ENCODE measurements around the gene C1orf174.

The C1orf174 gene

DNA sequence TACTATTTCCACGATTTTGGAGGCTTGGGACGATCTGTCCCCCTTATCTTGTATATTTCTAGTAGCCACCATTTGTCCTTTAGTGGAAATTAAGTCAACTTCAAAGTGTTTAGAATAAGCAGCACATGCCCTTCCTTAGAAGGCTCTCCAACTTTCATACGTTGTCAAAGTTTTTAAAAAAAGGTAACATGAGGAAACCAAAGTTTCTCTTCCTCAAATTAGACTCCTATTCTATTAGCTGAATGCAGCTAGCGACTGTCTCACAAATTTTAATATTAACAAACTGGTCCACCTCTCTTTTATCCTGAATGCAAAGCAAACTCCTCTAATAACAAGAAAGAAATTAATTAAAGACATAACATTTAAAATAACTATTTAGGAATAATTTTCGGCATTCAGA lies 6.9 kb downstream of the C1orf174 start:
- no peak for DNase-seq

DNA sequence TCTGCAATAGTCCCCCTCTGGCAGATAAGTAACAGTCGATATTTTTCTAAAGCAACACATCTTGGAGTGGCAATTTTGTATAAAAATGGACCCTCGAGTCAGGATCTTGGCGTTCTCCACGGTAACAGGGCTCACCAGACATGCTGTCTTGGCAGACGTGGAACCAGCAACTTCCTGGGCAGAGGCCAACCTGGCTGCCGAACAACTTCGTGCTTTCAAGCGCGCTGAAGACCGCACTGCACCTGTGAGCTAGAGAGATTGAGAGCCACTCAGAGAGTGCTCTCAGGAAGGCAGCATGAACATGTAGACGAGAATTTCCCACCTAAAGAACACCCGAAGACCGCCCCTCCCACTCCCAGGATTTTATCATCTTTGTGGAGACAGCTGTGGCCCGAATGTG lies 7.3 kb downstream of the C1orf174 start:
- no peak for DNase-seq

DNA sequence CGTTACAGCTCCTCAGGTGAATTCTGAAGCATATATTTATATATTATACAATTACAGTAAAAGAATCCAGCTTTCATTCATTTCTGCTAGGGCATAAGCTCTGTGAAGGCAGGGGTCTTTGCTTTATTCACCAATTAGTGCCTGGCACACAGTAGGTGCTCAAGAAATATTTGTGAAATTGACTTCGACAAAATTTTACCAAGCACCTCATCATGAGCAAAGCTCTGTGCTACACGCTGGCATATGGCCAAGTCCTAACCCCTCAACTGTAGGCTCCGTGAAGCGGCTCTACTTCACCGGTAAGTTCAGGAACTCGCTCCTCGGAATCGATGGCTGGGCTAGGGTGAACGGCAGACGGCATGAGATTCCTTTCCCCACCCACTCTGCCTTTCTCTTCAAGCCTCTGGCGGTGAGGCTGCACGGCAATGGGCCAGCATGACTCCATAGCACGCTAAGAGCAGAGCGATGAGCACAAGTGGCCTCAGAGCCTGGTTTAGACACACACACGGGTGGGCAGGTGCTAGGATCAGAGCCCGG lies 8.7 kb downstream of the C1orf174 start:
- DNase-seq, result no peak

DNA sequence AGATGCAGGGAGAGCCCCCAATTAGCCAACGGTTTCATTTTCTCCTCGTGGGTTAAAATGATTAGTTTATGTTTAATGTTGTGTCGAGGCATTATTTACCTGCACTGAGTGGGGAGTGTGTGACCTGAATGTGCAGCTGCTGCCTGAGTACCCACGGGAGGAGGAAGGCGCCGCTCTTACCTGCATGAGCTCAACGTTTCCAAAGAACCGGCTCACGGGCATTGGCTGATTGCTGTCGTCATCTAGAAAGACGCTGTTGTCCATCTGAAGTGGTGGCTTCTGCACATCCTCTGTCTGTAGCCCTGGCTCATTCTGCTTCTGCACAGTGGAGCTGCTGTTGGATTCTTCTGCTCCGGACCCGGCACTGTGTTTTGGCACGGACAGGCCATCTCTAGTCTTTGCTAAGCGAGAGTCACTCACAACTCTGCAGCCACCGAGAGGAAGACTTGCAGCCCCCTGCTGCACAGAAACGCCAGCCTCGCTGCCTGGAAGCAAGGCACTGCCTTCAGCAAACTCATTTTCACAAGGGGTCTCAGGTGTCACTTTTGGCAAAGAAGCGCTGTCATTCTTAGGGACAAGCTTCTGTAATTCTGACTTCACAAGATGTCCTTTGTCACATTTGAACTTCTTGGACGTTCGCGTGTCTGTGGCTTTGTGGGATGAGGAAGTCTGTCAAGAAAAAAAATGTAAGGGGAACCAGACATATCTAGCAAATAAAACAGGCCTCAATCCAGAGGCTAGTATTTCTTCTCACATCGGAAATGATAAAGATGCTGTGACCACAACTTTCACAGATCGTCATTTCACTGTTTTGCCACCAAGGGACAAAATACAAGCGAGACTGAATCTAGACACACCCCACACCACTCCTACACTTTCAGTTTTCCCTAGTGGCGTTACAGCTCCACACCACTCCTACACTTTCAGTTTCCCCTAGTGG lies 9.4 kb downstream of the C1orf174 start:
- no peak for DNase-seq

- no peak for DNase-seq
Observed at GRCh38 chr1:3889936-3890335, 10.1 kb downstream of the C1orf174 start.

GRCh38 chr1:3888301-3888700 lies 11.8 kb downstream of the C1orf174 start:
- no peak for DNase-seq

DNA sequence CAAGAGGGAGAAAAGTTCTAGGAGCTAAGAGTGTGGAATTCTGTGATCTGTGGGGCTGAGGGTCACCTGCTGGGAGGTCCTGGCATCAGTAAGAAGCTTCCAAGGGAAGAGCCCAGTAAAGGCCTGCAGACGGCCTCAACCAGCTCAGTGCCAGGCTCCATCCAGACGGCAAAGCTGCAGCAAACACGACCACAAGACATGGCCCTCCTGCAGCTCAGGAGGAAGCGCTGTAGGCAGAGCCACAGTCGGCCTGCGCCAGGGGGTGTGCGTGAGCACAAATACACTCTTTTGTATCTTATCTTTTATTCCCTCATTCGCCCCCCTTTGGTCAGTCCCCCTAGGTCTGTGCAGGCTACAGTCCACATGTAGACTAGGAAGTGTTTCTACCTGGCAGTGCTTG lies 13.4 kb downstream of the C1orf174 start:
- no peak for DNase-seq

DNA sequence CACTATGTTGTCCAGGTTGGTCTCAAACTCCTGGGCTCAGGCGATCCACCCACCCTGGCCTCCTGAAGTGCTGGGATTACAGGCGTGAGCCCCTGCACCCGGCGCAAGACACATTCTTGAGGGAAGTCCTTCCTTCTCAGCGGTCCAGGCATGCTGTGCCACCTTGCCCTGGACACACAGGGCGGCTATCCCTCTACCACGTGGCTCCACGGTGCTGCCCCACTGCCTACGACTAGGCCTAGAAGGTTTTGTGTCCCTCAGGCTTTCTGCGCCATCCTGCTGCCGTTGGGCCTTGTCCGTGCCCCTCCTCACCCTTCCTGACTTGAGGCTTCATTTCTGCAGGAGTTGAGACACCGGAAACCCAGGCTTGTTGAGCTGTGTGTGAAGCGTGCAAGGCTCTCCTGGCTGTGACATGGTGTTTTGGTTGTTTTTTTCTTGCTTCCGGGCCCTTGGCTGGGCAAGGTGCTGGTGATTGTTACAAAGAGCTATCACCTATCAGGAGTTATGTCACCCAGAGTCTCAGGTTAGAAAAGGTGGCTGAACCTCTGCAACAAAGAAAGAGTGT lies 13.9 kb downstream of the C1orf174 start:
- no peak for DNase-seq

- DNase-seq, result no peak
Observed at GRCh38 chr1:3885611-3886010, 14.5 kb downstream of the C1orf174 start.

GRCh38 chr1:3884966-3885365 lies 15.1 kb downstream of the C1orf174 start:
- DNase-seq, result no peak

- DNase-seq, result no peak
Observed at GRCh38 chr1:3883194-3883925, 16.7 kb downstream of the C1orf174 start.

- no peak for DNase-seq
Observed at GRCh38 chr1:3881193-3881480, 18.9 kb downstream of the C1orf174 start.

DNA sequence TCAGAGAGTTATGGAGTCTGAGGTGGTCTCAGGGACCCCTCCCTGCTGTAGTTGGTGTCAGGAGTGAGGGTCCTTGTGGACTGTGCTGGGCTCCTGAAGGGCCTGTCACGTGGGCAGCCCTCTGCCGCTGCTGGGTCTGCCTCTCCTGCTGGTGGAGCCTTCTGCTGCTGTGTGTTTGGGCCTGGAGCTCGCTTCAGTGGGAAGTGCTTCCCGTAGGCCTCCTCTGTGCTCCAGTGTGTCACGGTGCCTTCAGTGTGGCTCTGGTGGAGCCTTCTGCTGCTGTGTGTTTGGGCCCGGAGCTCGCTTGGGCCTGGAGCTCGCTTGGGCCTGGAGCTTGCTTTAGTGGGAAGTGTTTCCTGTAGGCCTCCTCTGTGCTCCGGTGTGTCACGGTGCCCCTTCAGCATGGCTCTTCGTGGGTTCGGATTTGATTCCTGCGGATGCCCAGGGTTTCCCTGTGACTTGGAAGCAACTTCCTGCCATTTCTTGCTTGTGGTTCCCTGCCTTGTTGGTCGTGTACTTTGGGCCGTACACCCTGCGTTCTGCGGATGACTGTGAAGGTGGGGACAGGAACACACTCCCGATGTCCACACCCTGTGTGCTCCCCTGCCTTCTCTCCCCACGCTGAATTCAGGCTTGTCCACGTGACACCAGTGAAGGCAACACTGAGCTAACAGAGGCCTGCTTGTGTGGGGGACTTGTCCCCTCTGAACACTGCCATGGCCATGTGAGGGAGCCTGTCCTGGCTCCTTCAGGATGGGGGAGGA lies 19.5 kb downstream of the C1orf174 start:
- DNase-seq, result no peak

DNA sequence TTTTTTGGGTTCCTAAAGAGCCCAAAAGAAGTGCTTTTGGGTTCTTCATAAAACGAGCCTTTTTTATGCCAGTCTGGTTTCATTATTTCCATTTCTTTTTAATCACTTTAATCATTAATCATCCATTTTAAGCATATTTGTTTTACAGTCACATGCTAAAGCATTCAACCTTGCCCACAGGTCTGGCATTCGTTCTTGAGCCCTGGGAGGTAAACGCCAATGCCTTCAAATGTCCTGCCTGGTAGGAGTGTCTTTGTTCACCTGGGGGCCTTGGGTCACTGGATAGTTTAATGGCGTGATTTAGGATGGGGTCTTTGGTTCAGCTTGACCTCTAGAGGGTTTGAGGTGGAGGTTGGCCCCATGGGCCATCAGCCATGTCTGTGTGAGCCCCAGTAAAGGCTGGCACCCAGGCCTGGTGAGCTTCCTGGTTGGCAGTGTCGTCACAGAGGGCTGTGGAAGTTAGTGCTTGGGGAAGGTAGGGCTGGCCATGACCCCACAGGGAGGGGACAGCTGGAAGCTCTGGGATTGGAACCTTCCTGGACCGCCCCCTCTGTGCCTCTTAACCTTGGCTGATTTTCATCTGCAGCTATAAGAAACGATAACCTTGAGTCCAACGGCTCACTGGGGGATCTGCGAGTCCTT lies 20.2 kb downstream of the C1orf174 start:
- no peak for DNase-seq

DNA sequence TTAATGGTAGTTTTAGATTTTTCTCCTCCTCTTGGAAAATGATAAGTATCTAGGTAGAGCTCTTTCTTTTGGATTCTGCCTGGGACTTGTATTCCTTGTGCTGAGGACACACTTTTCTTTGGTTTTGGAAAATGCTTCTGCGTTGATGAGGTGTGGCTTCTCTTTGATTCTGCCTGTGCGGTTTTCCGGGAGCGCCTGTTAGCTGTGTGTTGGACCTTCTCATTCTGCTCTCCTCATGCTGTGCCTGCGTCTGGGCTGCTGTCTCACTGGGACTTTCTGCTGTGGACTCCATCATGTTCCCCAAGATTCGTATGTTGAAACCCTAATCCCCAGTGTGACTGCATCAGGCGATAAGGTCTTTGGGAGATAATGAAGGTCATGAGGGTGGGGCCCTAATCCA lies 21.0 kb downstream of the C1orf174 start:
- DNase-seq, result no peak

- no peak for DNase-seq
Observed at GRCh38 chr1:3876716-3877115, 23.4 kb downstream of the C1orf174 start.

DNA sequence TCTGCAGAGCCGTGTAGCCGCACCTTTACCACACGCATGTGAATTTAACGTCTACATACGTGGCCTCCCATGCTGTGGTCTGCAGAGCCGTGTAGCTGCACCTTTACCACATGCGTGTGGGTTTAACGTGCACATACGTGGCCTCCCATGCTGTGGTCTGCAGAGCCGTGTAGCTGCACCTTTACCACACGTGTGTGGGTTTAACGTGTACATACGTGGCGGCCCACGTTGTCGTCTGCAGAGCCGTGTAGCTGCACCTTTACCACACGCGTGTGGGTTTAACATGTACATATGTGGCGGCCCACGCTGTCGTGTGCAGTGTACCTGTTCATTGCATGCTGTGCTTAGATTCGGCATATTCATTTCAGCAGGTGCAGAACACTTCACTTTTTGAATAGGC lies 25.3 kb downstream of the C1orf174 start:
- no peak for DNase-seq

DNA sequence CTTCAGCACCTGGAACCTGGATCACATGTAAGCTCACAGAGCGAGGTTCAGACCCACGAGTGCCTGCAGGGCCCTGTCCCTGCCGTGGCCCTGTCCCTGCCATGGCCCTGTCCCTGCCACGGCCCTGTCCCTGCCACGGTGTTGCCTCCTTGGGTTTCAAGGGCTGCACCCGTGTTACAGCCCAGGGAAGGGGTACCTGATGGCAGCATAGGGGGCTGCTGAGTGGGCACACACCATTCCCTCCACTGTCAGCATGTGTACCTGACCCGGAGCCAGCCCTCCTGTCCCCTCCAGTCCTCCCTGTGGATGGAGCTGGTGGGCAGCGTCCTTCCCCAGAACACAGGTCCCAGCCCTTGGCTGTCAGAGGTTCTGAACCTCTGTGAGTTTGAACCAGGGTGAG lies 27.5 kb downstream of the C1orf174 start:
- DNase-seq, result no peak

DNA sequence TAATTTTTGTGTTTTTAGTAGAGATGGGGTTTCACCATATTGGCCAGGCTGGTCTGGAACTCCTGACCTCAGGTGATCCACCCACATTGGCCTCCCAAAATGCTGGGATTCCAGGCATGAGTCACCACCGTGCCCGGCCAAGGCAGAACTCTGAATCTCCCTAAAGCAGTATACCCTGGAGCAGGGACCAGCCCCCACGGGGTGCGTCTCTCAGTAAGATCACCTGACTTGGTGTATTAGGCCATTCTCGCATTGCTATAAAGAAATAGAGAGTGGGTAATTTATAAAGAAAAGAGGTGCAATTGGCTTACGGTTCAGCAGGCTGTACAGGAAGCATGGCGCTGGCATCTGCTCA lies 28.6 kb downstream of the C1orf174 start:
- DNase-seq, result no peak

GRCh38 chr1:3869751-3870301 lies 30.2 kb downstream of the C1orf174 start:
- no peak for DNase-seq

DNA sequence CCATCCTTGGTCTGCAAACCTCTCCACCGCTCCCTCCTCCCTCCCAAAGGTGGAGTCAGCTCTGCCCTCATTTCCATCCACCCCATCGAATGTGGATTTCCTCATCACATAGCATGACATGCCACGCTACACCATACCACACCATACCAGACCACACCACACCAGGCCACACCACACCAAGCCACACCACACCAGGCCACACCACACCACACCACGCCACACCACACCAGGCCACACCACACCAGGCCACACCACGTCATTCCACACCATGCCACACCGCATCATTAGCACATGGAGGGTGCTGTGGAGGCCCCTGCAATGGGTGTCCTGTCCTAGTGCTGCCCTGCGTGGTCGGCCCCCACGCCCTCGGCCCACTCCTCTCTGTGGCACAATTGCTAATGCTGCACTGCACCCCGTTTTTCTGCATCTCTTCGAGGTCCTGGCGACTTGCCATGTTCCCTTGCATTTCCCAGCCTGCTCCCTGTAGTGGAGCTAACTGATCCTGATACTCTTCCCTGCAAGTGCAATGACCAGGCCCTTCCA lies 31.5 kb downstream of the C1orf174 start:
- DNase-seq, result no peak

DNA sequence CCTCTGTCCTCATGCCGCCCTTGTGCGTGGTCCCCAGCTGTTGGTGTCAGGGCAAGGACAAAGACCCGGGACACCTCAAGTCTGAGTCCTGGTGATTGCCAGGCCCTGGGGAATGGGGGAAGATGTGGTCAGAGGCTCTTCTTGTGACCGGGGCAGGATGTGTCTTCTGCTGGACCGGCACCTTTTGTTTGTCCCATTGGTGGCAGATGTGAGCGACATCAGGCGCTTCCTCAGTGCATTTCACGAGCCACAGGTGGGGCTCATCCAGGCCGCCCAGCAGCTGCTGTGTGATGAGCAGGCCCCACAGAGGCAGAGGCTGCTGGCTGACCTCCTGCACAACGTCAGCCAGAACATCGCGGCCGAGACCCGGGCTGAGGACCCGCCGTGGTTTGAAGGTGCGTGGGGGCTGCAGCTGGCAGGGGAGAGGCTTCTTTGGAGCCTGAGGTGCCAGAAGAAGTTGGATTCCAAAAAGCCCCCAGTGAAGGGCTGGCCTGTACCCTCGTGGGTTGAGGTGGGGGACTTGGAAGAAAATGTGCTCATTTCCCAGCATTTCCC lies 34.4 kb downstream of the C1orf174 start:
- DNase-seq, result no peak

Measured in activated CD8-positive, alpha-beta memory T cell treated with anti-CD3 and anti-CD28 coated beads for 24 hours (primary cell).